Neuron (in vitro differentiated cells): ENCODE results near the gene PIKFYVE.
"Not testable (repeated sequence)": the region's sequence is repeated elsewhere in the genome, so short reads cannot be mapped to it uniquely, and the experiment has no call there.

Experiments used
- H2AFZ ChIP-seq: one replicate; pipeline ENCODE4 v1.6.1; 2013; ENCODE audit warnings: low read depth, mild to moderate bottlenecking, inconsistent platforms, low read length, moderate library complexity
- H3K27me3 ChIP-seq: one replicate; pipeline ENCODE4 v1.6.1; 2013; ENCODE audit warnings: low read length; ENCODE audit not compliant: insufficient read depth
- H3K36me3 ChIP-seq: one replicate; pipeline ENCODE4 v1.6.1; 2013; ENCODE audit warnings: low read length; ENCODE audit not compliant: insufficient read depth
- H3K4me1 ChIP-seq: one replicate; pipeline ENCODE4 v1.6.1; 2013; ENCODE audit warnings: low read length; ENCODE audit not compliant: insufficient read depth
- H3K4me3 ChIP-seq: 2 replicates; pipeline ENCODE4 v1.5.1; 2013; ENCODE audit warnings: mild to moderate bottlenecking, low read length, moderate library complexity
- H3K9me3 ChIP-seq: one replicate; pipeline ENCODE4 v1.6.1; 2013; ENCODE audit warnings: low read length

Gene PIKFYVE

GRCh38 chr2:208265801-208266552 lies at the start of gene PIKFYVE:
Gene PIKFYVE (plus strand): TSS chr2:208266255. CDS start chr2:208271520, 5,265 bp downstream.
- Histone ChIP-seq H2AFZ (peak within 1 kb of the TSS; percentile 89), H3K36me3 (no peaks in the 10 kb centered on the region), H3K27me3 (no peaks in the 10 kb centered on the region), H3K9me3 (no peaks in the 10 kb centered on the region), H3K4me1 (peaks cover 17% of the 10 kb centered on the region), H3K4me3 (peak within 1 kb of the TSS; percentile 70)

- not testable (repeated sequence) for H3K27me3 ChIP-seq, H2AFZ ChIP-seq, H3K4me1 ChIP-seq, H3K9me3 ChIP-seq, H3K36me3 ChIP-seq, H3K4me3 ChIP-seq
Measured at GRCh38 chr2:208221873-208222272, 44.2 kb upstream of the PIKFYVE start.

- no peaks in the 10 kb centered on the region for H3K27me3 ChIP-seq
- H3K9me3 ChIP-seq: no peaks in the 10 kb centered on the region
- no peaks in the 10 kb centered on the region for H3K4me1 ChIP-seq
- no peaks in the 10 kb centered on the region for H3K36me3 ChIP-seq
- H3K4me3 ChIP-seq: no peak overlapping the region
- no peak overlapping the region for H2AFZ ChIP-seq
Measured at GRCh38 chr2:208222351-208222750, 43.7 kb upstream of the PIKFYVE start.

GRCh38 chr2:208224802-208225201 lies 41.3 kb upstream of the PIKFYVE start:
- H3K4me1 ChIP-seq: no peaks in the 10 kb centered on the region
- peaks cover 4% of the 10 kb centered on the region for H3K9me3 ChIP-seq
- H3K27me3 ChIP-seq: no peaks in the 10 kb centered on the region
- no peak overlapping the region for H2AFZ ChIP-seq
- no peaks in the 10 kb centered on the region for H3K36me3 ChIP-seq
- H3K4me3 ChIP-seq: no peak overlapping the region

GRCh38 chr2:208227581-208228232 lies 38.3 kb upstream of the PIKFYVE start:
- H2AFZ ChIP-seq: no peak overlapping the region
- H3K9me3 ChIP-seq: peaks cover 4% of the 10 kb centered on the region
- H3K27me3 ChIP-seq: no peaks in the 10 kb centered on the region
- H3K4me1 ChIP-seq: no peaks in the 10 kb centered on the region
- H3K4me3 ChIP-seq: no peak overlapping the region
- no peaks in the 10 kb centered on the region for H3K36me3 ChIP-seq

GRCh38 chr2:208228476-208228875 lies 37.6 kb upstream of the PIKFYVE start:
- Histone ChIP-seq H2AFZ (no peak overlapping the region), H3K27me3 (no peaks in the 10 kb centered on the region), H3K4me1 (no peaks in the 10 kb centered on the region), H3K36me3 (no peaks in the 10 kb centered on the region), H3K4me3 (no peak overlapping the region), H3K9me3 (peaks cover 4% of the 10 kb centered on the region)

- Histone ChIP-seq H3K9me3 (no peaks in the 10 kb centered on the region), H3K36me3 (peaks cover 36% of the 10 kb centered on the region), H3K4me3 (no peak overlapping the region), H3K4me1 (no peaks in the 10 kb centered on the region), H3K27me3 (no peaks in the 10 kb centered on the region), H2AFZ (no peak overlapping the region)
Measured at GRCh38 chr2:208234786-208235185, 31.3 kb upstream of the PIKFYVE start.

GRCh38 chr2:208235860-208236259 lies 30.2 kb upstream of the PIKFYVE start:
- H3K36me3 ChIP-seq: peaks cover 46% of the 10 kb centered on the region

GRCh38 chr2:208239770-208240493 lies 26.1 kb upstream of the PIKFYVE start:
- Histone ChIP-seq H3K4me3 (no peak overlapping the region), H3K9me3 (no peaks in the 10 kb centered on the region), H3K27me3 (no peaks in the 10 kb centered on the region), H3K4me1 (no peaks in the 10 kb centered on the region), H2AFZ (no peak overlapping the region), H3K36me3 (peaks cover 83% of the 10 kb centered on the region)

More at GRCh38 chr2:208235860-208236259, 30.2 kb upstream of the PIKFYVE start:
- H3K4me1 ChIP-seq: no peaks in the 10 kb centered on the region
- H3K4me3 ChIP-seq: no peak overlapping the region
- no peaks in the 10 kb centered on the region for H3K27me3 ChIP-seq
- no peak overlapping the region for H2AFZ ChIP-seq
- H3K9me3 ChIP-seq: no peaks in the 10 kb centered on the region

GRCh38 chr2:208240619-208241209 lies 25.3 kb upstream of the PIKFYVE start:
- H3K9me3 ChIP-seq: no peaks in the 10 kb centered on the region
- no peak overlapping the region for H2AFZ ChIP-seq
- no peaks in the 10 kb centered on the region for H3K4me1 ChIP-seq
- H3K27me3 ChIP-seq: no peaks in the 10 kb centered on the region
- H3K36me3 ChIP-seq: peaks cover 90% of the 10 kb centered on the region
- H3K4me3 ChIP-seq: no peak overlapping the region

- H3K36me3 ChIP-seq: peaks cover 94% of the 10 kb centered on the region
- no peak overlapping the region for H2AFZ ChIP-seq
- no peak overlapping the region for H3K4me3 ChIP-seq
- H3K27me3 ChIP-seq: no peaks in the 10 kb centered on the region
- no peaks in the 10 kb centered on the region for H3K4me1 ChIP-seq
- H3K9me3 ChIP-seq: no peaks in the 10 kb centered on the region
Measured at GRCh38 chr2:208244422-208244821, 21.6 kb upstream of the PIKFYVE start.

GRCh38 chr2:208245746-208246145 lies 20.3 kb upstream of the PIKFYVE start:
- H2AFZ ChIP-seq: no peak overlapping the region
- no peaks in the 10 kb centered on the region for H3K9me3 ChIP-seq
- H3K36me3 ChIP-seq: peaks cover 95% of the 10 kb centered on the region
- no peaks in the 10 kb centered on the region for H3K27me3 ChIP-seq
- peaks cover 9% of the 10 kb centered on the region for H3K4me1 ChIP-seq
- no peak overlapping the region for H3K4me3 ChIP-seq

GRCh38 chr2:208248601-208249000 lies 17.5 kb upstream of the PIKFYVE start:
- H3K4me1 ChIP-seq: peaks cover 37% of the 10 kb centered on the region
- no peaks in the 10 kb centered on the region for H3K9me3 ChIP-seq
- peaks cover 99% of the 10 kb centered on the region for H3K36me3 ChIP-seq
- no peaks in the 10 kb centered on the region for H3K27me3 ChIP-seq
- no peak overlapping the region for H2AFZ ChIP-seq
- no peak overlapping the region for H3K4me3 ChIP-seq
